H1 (cell line): Measurements from ENCODE around the gene UBN1. TPM values are rescaled to one million over a fixed set of nuclear protein-coding genes. Genes with fewer than 3 reads are reported as not detected.

Source experiments
- CHD2 ChIP-seq: IDR thresholded peaks from 2 replicates; pipeline ENCODE4 v1.6.1; 2012; ENCODE audit warnings: low read length, improper control_type of control experiment
- MAFK ChIP-seq: IDR thresholded peaks from 2 replicates; pipeline ENCODE4 v1.6.1; 2012; ENCODE audit warnings: low read depth, mild to moderate bottlenecking, improper control_type of control experiment, low read length
- NRF1 ChIP-seq: IDR thresholded peaks from 2 replicates; pipeline ENCODE4 v1.6.1; 2011; ENCODE audit warnings: mild to moderate bottlenecking, low read depth, low read length, improper control_type of control experiment
- polyA plus RNA-seq, 7 experiments: library from polyadenylated mRNA; depleted of rRNA in 3 of 7; stranded (reverse) in 5 of 7; unstranded in 2 of 7; fragments of >200 nt in 5 of 7; fragments of 200-250 nt in 2 of 7; gene quantifications; 1 replicate in 5 of 7; 2 replicates in 1 of 7; 4 replicates in 1 of 7; pipeline versions ENCODE4 v1.2.1 to v1.2.3, GENCODE V29; 2011 to 2013; ENCODE audit warnings: missing spikeins in 2 of 7, mixed read lengths in 2 of 7
- total RNA-seq: library from RNA; stranded (reverse); fragmentation: NEBNext Ultra II Directional; extraction: Animal tissue kit (Norgen Biotek cat#: 25700); gene quantifications from 2 replicates; pipeline ENCODE4 v1.2.1, GENCODE V29; 2021
- TF ChIP-seq, protein P1 (sequence below): fragments of 300-600 bp; sonication (generic); IDR thresholded peaks from 2 replicates; pipeline ENCODE4 v1.7.1; 2012; ENCODE audit warnings: low read length, moderate library complexity, mild to moderate bottlenecking, inconsistent platforms; ENCODE audit not compliant: insufficient replicate concordance

The UBN1 gene
- total and polyA plus RNA-seq, 2 of the 8 experiments (the other 6 are each of a cell fraction or from before 2014, with no cell fraction given): 16.2 to 37.0 TPM

DNA sequence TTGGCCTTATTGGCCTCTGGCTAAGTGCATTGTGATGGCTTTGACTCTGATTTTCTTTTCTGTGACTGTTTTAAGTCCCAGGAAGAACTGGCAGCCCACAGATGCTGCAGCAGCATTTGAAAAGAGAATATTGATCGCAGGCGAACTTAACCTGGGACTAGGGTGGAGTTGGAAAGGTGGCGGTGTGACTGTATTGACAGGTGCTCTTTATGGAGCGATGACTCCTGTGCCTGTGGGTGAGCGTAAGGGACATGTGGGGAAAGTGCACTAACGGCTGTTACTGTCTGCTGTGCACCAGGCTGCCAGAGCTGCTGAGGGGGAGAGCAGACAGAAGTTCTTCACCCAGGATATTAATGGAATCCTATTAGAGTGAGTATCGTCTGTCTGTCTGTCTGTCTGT is 21.3 kb downstream of the UBN1 start (continued):
- TF ChIP-seq, protein P1, sequence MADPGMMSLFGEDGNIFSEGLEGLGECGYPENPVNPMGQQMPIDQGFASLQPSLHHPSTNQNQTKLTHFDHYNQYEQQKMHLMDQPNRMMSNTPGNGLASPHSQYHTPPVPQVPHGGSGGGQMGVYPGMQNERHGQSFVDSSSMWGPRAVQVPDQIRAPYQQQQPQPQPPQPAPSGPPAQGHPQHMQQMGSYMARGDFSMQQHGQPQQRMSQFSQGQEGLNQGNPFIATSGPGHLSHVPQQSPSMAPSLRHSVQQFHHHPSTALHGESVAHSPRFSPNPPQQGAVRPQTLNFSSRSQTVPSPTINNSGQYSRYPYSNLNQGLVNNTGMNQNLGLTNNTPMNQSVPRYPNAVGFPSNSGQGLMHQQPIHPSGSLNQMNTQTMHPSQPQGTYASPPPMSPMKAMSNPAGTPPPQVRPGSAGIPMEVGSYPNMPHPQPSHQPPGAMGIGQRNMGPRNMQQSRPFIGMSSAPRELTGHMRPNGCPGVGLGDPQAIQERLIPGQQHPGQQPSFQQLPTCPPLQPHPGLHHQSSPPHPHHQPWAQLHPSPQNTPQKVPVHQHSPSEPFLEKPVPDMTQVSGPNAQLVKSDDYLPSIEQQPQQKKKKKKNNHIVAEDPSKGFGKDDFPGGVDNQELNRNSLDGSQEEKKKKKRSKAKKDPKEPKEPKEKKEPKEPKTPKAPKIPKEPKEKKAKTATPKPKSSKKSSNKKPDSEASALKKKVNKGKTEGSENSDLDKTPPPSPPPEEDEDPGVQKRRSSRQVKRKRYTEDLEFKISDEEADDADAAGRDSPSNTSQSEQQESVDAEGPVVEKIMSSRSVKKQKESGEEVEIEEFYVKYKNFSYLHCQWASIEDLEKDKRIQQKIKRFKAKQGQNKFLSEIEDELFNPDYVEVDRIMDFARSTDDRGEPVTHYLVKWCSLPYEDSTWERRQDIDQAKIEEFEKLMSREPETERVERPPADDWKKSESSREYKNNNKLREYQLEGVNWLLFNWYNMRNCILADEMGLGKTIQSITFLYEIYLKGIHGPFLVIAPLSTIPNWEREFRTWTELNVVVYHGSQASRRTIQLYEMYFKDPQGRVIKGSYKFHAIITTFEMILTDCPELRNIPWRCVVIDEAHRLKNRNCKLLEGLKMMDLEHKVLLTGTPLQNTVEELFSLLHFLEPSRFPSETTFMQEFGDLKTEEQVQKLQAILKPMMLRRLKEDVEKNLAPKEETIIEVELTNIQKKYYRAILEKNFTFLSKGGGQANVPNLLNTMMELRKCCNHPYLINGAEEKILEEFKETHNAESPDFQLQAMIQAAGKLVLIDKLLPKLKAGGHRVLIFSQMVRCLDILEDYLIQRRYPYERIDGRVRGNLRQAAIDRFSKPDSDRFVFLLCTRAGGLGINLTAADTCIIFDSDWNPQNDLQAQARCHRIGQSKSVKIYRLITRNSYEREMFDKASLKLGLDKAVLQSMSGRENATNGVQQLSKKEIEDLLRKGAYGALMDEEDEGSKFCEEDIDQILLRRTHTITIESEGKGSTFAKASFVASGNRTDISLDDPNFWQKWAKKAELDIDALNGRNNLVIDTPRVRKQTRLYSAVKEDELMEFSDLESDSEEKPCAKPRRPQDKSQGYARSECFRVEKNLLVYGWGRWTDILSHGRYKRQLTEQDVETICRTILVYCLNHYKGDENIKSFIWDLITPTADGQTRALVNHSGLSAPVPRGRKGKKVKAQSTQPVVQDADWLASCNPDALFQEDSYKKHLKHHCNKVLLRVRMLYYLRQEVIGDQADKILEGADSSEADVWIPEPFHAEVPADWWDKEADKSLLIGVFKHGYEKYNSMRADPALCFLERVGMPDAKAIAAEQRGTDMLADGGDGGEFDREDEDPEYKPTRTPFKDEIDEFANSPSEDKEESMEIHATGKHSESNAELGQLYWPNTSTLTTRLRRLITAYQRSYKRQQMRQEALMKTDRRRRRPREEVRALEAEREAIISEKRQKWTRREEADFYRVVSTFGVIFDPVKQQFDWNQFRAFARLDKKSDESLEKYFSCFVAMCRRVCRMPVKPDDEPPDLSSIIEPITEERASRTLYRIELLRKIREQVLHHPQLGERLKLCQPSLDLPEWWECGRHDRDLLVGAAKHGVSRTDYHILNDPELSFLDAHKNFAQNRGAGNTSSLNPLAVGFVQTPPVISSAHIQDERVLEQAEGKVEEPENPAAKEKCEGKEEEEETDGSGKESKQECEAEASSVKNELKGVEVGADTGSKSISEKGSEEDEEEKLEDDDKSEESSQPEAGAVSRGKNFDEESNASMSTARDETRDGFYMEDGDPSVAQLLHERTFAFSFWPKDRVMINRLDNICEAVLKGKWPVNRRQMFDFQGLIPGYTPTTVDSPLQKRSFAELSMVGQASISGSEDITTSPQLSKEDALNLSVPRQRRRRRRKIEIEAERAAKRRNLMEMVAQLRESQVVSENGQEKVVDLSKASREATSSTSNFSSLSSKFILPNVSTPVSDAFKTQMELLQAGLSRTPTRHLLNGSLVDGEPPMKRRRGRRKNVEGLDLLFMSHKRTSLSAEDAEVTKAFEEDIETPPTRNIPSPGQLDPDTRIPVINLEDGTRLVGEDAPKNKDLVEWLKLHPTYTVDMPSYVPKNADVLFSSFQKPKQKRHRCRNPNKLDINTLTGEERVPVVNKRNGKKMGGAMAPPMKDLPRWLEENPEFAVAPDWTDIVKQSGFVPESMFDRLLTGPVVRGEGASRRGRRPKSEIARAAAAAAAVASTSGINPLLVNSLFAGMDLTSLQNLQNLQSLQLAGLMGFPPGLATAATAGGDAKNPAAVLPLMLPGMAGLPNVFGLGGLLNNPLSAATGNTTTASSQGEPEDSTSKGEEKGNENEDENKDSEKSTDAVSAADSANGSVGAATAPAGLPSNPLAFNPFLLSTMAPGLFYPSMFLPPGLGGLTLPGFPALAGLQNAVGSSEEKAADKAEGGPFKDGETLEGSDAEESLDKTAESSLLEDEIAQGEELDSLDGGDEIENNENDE: no peak
- TF ChIP-seq CHD2 (no peak), NRF1 (no peak), MAFK (no peak)
